Activated T-cell treated with anti-CD3 and anti-CD28 coated beads for 24 hours (primary cell): ENCODE measurements around the gene FHOD3.
A peak's percentile ranks its signal among the peaks of the same experiment; 100 is the strongest.

Source experiments
- DNase-seq: peaks from one replicate; pipeline ENCODE4 v3.0.0-alpha.2; 2020; ENCODE audit warnings: low read depth

Gene FHOD3

GRCh38 chr18:36667811-36668210 lies 370.3 kb downstream of the FHOD3 start:
- no peak for DNase-seq

DNA sequence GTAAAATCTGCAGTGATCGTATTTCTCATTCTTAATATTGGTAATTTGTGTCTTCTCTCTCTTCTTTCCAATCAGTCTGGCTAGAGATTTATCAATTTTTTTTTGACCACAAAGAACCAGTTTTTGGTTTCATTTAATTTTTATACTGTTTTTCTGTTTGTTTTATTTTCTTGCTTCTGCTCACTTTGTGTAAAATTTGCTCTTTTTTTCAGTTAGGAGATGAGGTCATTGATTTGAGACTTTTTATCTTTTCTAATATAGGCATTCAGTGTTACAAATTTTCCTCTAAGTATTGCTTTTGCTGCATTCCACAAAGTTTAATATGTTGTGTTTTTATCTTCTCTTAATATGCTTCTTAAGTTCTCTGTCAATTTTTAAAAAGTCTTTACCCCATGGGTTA lies 370.8 kb downstream of the FHOD3 start:
- DNase-seq = no peak

GRCh38 chr18:36672437-36673344 lies 375.2 kb downstream of the FHOD3 start:
- no peak for DNase-seq

DNA sequence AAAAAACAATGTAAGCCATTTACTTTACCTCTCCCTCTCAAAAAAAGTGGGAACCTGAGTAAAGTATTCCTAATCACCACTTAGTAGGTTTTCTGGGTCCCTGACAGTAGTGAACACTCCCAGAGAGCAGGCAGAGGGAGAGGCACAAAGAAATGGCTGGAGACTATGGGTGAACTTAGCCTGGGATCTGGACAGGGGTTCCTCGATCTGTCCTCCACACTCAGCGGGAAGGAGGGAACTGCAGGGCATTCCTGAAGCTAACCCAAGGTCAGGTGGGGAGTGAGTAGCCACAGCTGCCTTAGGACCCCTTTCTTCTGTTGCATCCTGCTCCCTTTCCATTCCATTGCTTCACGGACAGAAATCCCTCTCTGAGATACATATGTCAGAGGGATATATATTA lies 375.9 kb downstream of the FHOD3 start:
- no peak for DNase-seq

- DNase-seq = no peak
Measured at GRCh38 chr18:36675076-36675475, 377.6 kb downstream of the FHOD3 start.

DNA sequence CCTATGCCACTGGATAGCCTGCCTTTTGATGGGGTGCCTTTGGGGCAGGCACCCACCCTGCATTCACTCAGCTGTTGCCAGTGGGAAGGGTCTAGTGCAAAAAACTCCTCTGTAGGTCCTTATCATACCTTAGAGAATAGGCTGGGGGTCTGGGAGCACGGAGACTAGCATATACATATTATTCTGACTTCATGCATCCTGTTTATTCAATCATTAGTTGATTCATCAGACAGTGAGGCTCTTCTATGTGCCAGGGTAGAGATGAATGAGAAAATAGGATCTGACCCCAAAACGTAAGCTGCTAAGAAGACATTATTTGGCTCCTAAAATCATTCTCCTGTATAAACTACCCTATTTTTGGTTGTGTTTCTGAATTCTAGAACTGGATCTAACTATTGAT lies 378.0 kb downstream of the FHOD3 start:
- DNase-seq = no peak

DNA sequence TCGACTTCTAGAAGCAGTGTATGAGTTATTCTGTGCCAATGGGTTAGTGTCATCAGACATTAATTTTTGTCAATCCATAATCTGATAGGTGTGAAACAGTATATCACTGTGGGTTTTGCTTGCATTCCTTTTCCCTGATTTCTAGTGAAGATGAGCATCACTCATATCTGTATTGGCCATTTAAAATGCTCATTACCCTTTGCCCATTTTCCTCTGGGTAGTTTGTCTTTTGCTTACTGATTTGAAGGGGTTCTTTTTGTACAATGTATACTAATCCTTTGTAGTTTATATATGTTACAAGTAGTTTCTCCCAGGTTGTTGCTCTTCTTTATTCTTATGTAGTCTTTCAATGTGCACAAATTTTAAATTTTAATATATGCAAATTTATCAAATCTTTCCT lies 379.1 kb downstream of the FHOD3 start:
- DNase-seq = no peak

DNA sequence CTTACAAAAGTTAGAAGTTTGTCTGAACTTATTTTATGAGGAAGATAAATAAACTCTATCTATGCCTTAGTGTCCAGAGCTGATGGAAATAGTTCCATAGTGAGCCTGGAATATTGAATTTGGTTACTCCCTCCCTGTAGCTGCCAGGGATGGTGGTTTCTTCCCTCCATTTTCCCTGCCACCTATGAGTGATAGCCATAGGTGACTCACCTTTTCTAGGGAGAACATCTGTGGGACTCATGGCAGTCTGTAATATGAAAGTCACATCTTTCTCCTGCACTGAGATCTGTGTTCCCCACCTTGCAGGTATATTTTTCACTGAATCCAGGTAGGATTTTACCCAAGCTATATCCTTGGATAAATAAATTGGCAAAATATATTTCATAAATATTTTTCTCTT lies 382.5 kb downstream of the FHOD3 start:
- DNase-seq = no peak

GRCh38 chr18:36685580-36685979 lies 388.1 kb downstream of the FHOD3 start:
- DNase-seq = no peak

GRCh38 chr18:36688020-36688965 lies 390.8 kb downstream of the FHOD3 start:
- DNase-seq = peak; percentile 12

- no peak for DNase-seq
Measured at GRCh38 chr18:36692371-36692770, 394.9 kb downstream of the FHOD3 start.

GRCh38 chr18:36692921-36693332 lies 395.4 kb downstream of the FHOD3 start:
- DNase-seq = no peak

DNA sequence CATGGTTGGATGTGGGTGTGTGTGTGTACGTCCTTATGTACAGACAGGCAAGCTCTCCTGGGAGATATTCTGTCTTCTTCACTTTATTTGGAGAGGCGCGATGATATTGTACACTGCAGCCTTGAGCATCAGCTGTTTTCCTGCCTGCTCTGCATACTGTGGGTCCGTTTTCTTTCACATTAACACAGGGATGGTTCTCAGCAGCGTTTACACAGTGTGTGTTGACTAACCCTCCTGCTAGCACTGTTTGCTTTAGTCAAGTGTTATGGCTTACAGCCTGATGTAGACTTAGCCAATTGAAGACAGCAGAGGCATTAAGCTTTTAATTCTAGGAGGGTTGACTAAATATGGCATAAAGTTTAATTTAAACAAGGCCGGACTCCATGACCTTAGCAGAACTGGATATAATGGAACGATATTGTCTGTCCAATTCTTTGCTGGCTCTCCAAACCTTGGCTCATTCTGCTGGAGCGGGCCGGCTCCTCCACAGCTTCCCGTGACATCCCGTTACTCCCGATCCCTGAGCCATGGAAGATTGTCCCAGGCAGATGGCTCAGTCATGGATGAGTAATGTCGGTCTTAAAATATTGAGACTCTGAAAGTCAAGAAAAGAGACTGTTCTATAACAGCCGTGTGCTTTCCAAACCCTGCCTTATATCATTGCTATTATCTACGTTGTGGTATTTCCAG lies 396.6 kb downstream of the FHOD3 start:
- DNase-seq = no peak

GRCh38 chr18:36695806-36696205 lies 398.3 kb downstream of the FHOD3 start:
- no peak for DNase-seq

DNA sequence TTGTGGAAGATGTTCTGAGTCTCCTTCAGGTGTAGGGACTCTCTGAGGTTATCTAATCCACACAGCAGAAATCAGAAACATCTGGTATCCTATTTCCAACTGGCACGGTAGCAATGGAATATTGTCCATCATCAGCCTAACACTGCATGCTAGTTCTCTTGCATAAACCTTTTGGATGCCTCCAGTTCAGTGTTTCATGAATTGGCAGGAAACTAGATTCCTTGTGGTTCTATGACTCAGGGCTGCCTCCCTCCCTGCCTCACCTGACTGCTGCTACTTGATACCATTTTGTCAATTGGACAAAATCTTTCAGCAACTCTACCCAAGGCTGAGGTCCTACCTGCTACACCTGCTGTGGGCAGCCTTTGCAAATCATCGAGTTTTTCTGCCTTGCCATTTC lies 400.4 kb downstream of the FHOD3 start:
- DNase-seq = no peak

- no peak for DNase-seq
Measured at GRCh38 chr18:36700955-36701354, 403.4 kb downstream of the FHOD3 start.

GRCh38 chr18:36702401-36703013 lies 405.0 kb downstream of the FHOD3 start:
- DNase-seq = no peak

DNA sequence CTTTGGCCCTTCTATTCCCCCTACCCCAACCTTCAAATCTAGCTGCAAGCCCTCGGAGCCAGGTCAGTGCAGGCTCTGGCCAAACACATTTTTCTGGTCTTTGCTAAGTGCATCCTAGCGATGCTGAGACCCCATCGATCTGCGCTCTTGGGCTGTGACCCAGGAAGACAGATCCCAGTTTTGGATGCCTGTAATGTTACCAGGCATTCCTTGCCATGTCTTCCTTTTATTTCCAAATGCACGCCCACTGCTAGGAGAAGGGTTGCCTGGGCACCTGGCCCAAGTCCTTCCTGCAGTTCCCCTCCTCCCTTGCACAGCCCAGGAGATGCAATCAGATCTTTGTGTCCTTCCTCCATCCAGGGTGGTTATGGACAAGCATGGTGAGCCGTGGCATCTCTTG lies 406.6 kb downstream of the FHOD3 start:
- no peak for DNase-seq

DNA sequence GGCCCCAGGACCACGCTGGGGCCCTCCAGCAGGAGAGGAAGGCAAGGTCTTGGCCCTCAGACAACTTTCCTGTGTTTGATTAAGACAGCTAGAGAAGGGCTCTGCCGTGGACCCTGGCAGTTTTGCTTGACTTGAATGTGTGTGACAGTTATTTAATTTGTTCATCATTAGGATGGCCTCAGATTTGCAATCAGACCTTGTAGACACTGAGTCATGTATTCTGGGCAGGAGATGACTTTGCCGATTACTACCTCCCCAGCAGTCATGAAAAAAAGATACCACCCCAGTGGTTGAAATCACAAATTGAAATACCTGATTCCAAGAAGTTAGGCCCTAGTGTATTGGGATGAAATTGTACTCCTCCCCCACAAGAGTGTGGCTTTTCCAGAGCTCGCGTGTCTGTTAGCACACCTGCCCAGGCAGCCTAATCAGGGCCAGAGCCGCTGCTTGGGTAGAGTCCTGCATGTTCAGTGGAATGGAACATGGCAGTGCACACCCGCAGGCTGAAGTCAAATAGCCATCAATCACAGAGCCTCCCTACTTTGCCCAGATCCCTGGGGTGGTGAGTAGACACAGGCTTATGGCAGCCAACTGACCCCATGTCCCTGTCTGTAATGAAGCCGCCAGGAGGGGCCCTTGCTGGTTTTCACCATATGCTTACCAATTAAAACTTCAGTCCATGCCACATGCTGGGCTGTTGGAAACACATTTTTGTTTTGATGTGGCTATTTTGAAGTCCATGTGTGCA lies 408.8 kb downstream of the FHOD3 start:
- DNase-seq = no peak

DNA sequence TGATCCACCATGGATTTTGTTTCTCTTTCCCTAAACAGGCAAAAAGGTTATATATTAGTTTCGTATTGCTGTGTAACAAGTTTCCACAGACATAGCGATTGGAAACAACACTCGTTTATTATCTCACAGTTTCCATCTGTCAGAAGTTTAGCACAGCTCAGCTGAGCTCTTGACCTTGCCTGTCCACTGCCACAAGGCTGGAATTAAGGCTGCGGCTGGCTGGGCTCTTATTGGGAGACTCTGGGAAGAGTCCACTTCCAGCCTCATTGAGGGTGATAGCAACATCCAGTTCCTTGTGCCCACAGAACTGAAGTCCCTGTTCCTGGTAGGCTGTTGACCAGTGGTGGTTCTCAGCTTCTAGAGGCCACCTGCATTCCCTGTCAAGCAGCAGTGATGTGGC lies 410.9 kb downstream of the FHOD3 start:
- DNase-seq = no peak

GRCh38 chr18:36709315-36709714 lies 411.8 kb downstream of the FHOD3 start:
- DNase-seq = no peak
